ENCODE measurements around the gene RRP1B.
"Not testable (repeated sequence)": the region's sequence is repeated elsewhere in the genome, so short reads cannot be mapped to it uniquely, and the experiment has no call there.

The RRP1B gene

DNA sequence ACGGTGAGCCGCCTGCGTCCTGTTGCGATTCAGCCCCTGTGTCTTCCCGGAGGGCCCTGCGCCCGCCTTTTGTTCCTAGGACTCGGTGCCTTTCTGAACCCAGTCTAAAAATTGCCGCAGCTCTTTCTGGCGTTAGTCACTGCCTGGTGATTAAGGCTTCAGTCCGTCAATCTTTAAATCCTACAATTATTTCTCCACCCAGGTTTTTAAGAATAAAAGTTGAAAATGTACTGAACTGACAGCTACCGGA is 43.4 kb downstream of the RRP1B start:
- no peak for DNase-seq

DNA sequence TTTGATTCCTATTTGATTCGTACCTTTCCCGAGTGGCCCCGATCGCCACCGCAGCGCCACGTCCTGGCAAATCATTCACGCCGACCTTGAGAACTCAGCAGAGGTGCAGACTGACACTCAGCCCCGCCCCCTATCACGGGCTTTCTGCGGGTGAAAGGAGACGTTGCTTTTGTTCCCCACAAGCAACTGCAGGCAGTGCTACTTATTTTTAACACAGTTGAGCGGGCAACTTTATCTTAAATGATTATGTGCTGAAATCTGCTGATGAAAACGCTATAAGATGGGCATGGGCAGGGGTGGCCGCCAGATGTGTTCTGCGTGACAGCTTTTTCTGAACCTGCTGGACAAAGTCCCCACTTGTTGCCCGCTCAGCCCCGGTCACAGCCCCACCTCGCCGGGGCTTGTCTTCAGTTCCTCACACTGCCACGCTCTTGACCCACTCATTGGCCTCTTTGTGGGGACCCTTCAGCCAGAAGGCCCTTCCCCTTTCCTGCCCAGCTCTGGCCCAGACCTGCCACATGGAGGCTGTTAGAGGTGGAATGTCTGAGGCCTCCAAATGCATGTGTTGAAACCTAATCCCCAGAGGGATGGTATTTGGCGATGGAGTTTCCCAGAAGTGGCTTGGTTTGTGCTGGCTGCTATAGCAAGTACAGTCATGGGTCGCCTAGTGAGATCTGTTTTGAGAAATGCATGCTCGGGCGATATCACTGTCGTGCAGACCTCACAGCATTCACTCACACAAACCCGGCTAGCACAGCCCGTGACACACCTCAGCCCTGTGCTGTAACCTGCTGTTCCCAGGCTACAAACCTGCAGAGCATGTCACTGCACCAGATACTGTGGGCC is 43.9 kb downstream of the RRP1B start:
- DNase-seq, result no peak

DNA sequence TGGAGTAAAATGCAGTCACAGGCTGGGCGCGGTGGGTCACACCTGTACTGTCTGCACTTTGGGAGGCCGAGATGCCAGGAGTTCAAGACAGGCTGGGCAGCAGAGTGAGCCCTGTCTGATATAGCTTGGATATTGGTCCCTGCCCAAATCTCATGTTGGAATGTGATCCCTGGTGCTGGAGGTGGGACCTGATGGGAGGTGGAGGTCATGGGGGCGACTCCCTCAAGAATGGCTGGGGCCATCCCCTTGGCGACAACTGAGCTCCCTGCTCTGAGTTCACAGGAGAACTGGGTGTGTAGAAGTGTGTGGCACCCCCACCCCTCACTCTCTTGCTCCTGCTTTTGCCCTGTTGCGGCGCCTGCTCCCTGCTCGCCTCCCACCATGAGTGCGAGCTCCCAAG is 48.1 kb downstream of the RRP1B start:
- DNase-seq, result no peak

DNA sequence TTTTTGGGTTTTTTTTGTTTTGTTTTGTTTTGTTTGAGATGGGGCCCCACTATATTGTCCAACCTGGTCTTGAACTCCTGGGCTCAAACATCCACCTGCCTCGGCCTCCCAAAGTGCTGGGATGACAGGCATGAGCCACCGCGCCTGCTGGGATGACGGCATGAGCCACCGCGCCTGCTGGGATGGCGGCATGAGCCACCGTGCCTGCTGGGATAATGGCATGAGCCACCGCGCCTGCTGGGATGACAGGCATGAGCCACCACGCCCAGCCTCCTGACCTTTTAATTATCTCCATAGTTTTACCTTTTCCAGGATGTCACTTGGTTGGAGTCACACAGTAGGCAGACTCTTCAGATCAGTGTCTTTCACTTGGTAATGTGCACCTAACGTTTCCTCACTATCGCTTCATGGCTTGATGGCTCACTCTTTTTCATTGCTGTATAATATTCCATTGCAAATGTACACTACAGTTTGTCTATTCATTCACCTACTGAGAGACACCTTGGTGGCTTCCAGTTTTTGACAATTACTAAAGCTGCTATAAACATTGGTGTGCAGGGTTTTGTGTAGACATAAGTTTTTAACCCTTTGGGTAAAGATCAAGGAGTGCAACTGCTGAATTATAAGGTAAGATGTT is 49.5 kb downstream of the RRP1B start:
- no peak for DNase-seq

DNA sequence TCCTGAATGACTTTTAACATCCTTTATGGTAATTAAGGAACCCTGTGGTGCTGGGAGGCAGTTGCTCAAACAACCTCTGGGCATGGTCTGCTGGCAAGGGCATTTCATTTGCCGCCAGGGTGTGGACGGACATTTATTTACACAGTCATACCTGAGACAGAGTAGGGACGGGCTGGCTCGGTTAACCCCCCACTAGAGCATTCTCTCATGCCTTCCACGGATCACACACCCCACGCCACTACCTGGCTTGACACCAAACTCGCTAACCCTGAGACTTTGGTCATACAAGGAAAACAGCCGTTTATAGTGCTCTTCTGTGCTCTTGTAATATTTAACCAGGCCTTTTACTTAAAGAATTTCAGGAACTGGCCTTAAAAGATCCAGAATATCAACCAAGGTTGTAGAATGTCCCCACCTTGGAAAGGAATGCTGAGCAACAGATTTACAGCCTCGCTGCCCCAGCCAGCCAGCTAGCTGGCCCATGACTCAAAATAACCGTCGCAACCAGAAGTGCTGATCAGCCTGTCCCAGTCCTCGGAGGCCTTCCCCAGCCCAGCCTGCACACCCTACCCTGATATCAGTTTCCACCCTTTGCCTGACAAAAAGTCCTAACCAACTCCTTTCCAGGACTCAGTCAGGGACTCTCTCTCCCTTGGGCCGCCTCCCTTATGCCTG is 53.0 kb downstream of the RRP1B start:
- DNase-seq, result no peak

DNA sequence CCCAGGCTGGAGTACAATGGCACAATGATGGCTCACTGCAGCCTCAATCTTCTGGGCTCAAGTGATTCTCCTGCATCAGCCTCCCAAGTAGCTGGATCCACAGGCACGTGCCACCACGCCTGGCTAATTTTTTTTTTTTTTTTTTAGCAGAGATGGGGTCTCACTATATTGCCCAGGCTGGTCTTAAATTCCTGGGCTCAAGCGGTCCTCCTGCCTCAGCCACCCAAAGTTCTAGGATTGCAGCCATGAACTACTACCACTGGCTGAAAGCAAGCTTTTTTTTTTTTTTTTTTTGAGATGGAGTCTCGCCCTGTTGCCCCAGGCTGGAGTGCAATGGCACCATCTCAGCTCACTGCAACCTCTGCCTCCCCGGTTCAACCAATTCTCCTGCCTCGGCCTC is 53.8 kb downstream of the RRP1B start:
- not testable (repeated sequence) for DNase-seq

DNA sequence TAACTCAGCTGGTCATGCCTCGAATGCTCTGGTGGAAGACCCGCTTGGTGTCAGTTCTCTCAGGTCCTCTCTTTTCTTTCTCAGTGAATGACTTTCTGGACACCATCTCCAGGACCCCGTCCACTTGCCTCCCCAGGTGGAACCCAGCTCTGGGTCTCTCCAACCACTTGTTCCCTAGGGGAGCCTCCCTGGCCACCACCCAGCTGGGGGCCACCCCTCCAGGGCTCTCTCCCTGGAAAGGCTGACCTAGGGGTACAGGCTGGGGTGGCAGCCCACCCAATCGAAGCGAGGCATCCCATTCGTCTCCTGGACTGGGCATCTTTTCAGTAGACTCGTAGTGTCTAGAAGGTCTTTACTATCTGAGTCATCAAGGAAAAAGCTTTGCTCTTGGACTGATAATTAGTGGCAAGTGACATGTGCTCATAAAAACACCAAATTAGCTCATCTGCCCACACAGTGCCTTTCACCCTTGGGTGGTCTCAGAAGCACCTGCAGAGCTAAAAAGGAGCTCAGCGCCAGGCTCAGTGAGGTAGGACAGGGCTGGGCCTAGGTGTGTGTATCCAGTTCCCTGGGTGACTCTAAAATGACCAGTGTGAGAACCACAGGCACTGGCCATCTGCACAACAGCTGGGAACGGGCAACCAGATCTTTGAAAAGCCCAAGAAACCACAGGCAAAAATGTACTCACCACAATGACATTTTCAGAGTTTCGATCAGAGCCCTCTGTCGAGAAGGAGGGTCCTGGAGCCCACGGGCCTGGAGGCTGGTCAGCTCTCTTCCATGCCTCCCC is 57.2 kb downstream of the RRP1B start:
- DNase-seq, result no peak

DNA sequence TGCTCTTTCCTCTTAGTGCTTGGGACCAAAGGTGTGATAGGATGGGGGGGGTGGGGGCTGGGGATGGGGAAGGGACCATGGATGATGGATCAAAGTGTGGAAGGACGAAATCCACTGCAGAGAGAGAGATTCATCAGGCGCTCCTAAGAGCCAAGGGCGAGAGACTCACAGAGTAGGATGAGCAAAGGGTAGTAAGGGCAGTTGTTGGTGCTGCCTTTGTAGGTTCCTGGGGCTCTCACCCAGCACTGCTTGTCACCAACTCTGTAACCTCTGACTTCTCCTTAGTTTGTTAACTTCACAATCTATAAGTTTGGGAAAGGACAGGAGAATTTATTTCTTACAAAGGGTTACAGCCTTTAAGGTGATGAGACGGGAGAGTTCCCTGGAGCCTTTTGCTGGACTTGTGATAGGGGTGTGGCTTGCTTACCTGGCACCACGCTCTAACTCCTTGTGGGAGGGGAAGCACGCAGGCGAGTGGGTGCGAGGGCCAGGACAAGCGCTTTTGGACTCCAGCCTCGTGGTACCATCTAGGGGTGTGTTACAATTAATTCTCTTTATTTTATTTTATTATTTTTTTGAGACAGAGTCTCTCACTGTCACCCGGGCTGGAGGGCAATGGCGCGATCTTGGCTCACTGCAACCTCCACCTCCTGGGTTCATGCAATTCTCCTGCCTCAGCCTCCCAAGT is 58.0 kb downstream of the RRP1B start:
- DNase-seq, result no peak

DNA sequence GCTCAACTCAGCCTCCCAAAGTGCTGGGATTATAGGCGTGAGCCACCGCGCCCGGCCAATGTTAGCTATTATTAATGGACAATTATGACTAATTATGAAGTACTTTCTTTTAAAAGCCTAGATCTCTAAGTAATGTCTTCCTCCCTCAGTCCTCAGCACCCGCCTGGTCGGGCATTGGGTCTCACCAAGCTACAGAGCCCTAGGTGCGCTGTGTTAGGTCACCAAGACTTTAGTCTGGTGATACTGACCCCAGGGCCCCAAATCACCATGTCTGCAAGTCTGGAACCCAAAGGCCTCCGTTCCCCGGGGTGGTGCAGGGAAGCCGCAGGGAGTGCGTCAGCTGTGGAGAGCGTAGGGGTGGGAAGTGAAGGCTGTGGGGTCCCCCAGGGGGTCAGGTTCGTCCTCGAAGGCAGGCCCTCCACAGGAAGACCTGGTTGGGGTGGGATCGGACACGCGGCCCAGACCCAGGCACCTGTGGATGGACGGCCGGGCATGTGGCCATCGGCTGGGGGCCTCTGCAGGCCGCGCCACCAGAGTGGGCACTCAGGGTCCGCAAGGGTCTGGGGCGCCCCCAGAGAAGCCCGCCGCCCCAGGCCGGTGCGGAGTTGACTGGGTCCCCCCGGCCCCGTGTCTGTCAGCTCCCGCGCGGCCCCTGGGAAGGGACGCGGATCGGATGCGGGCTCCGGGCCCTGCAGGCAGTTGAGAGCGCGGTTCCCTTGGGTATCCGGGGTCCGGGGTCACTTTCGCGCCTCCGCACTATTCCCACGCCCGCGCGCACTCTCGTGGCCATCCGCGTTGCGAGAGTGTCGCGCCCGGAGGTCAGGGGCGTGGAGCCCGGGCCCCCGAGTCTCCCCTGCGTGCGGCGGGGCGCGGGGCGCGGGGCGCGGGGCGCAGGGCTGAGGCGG is 58.9 kb downstream of the RRP1B start:
- DNase-seq, result no peak

DNA sequence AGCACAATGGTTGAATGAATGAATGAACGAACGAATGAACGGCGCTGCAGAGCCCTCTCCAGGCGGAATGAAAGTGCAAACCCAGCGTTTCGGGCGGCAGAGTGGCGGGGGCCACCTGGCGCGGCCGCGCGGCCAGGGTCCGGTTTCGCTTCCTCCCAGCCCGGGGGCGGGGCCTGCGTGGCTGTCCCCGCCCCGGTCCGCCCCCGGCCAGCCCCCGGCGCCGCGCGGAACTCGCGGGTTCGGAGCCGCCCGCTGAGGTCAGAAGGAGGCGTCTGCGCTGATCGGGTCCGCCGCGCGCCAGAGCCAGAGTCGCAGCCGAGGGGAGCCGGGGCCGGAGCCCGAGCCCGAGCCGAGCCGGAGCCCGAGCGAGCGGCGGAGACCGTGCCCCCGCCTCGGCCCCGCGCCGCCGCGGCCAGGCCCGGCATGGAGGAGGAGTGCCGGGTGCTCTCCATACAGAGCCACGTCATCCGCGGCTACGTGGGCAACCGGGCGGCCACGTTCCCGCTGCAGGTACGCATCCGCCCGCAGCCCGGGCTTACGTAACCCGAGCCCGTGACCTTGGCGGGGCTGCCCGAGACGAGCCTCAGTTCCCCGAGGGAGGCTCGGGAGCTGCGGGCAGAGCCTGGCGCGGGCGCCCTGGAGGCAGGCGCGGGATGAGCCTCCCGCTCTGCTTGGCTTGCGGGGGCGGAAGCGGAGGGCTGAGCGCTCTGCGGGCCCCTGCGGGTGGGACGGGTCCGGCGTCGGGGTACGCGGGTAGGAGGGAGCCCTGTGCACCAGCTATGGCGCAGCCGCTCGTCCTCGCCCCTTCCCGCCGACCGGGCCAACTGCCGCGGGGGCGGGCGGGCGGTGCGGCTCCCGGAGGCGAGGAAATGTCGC is 59.8 kb downstream of the RRP1B start, which contains the start of gene PDXK:
PDXK (plus strand) TSS at position 258 of the 876 bp plus-strand sequence; CDS start at position 424, 166 bp downstream.
- DNase-seq, result peak; percentile 16 to 83

DNA sequence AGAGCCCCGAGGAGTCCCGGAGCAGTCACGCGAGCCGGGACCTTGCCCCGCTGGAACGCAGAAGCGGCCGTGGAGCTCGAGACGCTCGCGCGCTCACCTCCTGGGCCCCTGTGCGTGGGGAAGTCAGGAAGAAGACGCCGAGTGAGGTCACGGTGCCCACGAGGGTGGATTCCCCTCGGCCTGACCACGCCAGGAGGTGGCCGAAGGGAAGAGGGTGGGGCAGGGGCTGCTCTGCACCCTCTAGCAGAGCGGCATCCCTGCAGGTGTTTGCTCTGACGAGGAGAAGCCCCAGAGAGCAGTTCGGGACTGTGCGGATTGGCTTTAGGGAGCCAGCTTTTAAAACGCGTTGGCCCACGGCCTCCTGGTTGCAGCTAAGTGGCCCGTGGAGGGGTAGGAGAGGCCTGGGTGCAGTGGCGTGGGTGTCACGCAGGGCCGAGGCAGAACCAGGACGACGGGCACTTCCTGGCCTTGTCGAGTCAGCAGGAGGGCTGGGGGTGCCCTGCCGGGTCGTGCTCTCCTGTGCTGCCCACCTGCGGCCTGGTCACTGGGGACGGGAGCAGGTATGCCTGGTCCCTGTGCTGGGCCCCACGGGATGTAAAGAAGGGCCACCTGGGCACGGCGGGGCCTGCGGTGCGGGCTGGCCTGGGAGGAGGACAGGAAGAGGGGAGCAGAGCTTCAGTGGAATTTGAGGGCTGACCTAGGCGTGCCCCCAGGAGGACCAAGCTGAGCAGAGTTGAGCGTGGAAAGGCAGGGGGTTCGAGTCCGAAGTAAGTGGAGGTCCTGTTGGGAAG is 60.6 kb downstream of the RRP1B start:
- DNase-seq, result no peak

DNA sequence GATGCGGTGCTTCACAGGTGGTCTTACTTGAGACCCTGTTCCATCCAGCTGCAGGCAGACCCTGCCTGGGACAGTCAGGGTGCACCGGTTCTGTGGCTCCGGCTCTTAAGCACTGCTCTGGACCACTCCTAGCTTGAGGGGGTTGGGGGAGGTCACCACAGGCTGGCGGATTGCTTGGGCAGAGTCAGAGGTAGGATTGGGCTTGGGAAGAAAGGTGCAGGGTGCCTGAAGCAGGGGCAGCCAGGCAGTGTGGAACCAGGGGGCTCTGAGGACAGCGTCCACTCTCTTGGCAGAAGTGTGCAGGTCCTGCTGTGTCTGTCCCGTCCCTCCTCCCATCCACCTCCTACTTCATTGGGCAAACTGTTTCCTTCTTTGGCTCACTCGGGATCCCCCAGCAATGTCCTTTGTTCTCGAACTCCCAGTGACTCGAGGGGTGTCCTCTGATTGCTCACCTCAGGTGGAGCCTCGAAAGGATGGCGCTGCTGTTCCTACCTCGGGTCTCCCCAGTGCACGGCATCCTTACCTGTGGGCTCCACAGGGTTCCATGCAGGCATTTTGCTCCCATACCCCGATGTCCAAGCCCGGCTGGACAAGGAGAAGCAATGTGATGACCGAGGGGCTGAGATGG is 61.3 kb downstream of the RRP1B start:
- DNase-seq, result no peak

DNA sequence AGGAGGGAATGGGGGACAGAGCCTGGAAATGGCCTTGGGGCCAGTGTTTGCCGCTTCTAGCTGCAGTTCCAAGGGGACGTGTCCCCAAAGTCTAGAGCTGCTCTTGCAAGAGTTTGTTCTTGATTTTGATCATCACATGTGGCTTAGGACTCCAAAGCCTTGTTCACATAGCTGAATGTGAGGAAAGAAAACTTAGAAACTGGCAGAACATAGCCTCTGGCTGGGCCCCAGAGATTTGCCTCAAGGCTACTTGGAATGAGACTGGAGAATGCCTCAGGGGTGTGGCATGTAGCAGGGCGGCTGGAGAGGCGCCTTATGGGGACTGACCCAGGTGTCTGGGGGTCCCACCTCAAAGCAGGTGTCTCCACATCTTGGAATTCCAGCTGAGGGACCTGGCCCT is 61.8 kb downstream of the RRP1B start:
- no peak for DNase-seq

DNA sequence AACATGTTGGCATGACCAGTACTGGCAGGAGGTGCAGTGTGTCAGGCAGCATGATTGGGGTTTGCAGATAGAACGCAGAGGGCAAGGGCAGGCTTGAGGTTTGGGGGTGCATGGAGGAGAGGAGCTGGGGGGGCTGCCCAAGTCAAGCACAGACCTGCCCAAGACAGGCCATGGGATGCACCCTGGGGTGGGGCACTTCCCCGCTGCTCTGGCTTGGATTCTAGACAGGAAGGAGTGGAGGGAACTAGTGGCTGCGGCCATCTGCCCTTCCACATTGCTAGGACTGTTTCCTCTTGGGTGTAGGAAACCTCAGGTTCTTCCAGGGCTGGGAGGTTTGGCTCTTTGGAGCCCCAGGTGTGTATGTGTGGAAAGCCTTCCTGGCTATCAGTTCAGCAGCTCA is 62.6 kb downstream of the RRP1B start:
- no peak for DNase-seq

DNA sequence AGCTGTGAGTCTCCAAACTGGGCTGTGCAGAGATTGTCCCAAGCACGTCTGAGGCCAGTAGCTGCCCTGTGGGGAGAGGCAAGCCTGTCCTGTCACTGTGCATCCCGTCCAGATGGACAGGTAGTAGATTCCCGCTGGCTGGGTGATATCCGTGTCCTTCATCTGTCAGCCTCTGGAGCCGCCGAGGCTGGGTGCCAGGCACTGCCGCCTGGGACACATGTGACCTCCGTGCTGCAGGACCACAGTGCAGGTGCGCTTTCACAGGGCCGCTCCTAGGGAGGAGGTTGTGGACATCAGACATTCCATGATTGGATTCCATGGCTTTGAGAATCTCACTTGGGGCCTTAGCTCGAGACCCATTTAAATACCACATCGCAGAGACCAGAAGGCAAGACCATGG is 64.3 kb downstream of the RRP1B start:
- no peak for DNase-seq

DNA sequence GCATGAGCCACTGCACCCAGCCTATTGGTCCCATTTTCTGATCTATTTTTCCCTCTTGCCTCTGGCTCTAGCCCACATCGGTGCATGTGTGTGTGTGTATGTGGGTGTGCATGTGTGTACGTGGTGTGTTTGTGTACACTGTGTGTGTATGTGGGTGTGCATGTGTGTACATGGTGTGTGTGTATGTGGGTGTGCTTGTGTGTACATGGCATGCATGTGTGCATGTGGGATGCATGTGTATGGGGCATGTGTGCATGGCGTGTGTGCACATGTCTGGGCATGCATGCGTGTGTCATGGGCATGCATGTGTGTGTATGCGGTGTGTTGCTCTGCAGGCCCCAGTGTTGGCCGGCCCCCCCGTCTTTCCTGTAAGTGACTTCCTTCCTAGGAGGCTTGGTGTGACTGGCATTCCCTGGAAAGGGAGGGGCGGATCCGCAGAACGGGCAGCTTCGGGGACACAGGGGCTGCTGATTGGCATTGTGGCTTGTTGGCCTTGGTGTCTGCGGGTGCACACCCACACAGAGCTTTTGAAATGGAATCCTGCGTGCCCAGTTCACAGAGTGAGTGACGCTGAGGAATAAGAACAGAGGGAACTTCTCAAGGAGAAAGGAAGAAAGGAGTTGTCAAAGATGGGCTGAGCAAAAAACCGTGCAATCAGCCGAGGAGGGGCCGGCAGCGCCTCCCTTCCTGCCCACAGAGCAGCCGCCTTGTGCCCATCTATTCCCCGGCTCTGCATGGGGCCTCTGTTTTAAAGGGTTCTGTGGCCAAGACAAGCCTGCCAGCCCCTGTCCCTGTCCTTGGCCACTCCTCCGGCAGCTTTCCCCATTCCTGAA is 67.5 kb downstream of the RRP1B start:
- no peak for DNase-seq

DNA sequence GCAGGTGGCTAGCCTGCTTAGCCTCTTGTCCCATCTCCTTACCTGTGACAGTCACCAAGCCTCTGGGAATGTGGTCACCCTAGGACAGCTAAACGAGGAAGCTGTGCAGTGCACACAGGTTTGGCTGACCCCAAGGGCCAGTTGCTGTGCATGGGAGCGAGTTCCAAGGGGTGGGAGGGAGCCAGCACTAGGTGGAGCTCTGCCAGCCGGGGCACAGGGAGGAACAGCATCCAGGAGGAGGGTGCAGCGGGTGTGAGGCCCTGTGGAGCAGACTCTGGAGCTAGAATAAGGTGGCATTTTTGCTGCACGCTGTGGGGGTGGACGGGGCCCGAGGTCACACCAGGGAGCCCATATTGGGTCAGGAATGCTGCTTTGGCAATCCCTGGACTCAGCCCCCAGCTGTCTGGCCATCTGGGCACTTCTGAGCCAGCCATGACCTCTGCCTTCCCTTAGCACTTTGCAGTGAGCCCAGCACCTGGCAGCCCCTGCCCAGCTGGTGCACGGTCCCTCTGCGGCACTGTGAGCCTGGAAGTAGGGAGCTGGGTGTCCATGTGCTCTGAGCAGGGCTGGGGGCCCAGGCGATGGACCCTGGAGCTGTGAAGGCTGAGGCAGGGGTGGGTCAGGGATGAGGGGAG is 68.3 kb downstream of the RRP1B start:
- peak in 1 of 2 experiments; percentile 49 for DNase-seq

DNA sequence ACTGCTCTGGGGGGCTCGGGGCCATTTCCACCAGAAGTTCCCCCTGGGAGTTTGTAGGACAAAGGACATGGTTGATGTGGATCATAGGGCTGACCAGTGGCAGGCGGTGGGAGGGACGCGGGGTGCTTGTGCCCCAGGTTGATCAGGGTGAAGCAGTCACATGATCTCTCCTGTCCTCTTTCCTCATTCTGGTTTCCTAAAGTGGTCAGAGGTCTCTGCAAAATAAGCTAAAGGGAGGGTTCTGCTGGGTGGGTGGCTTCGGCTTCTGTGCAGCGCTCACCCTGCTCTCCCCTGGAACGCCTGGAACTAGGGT is 68.8 kb downstream of the RRP1B start:
- DNase-seq, result no peak

Measured in NCI-H446 (cell line).